Osteocyte (in vitro differentiated cells): ENCODE data around the gene RPAP2. TPM values are rescaled to one million over a fixed set of nuclear protein-coding genes. Genes with fewer than 3 reads are reported as not detected.
"Not testable (repeated sequence)": the region's sequence is repeated elsewhere in the genome, so short reads cannot be mapped to it uniquely, and the experiment has no call there.

Experiments used
- DNase-seq: peaks from one replicate; pipeline ENCODE4 v3.0.0; 2021; ENCODE audit warnings: mixed read lengths; ENCODE audit not compliant: unreplicated experiment; ENCODE audit errors: extremely low spot score
- H3K27ac Mint-ChIP-seq: one replicate; pipeline ENCODE4 v1.8.0; 2021; ENCODE audit warnings: mild to moderate bottlenecking, mixed read lengths; ENCODE audit not compliant: unreplicated experiment
- H3K27me3 Mint-ChIP-seq: one replicate; pipeline ENCODE4 v1.8.0; 2021; ENCODE audit warnings: mixed read lengths; ENCODE audit not compliant: unreplicated experiment
- H3K36me3 Mint-ChIP-seq: one replicate; pipeline ENCODE4 v1.8.0; 2021; ENCODE audit warnings: mixed read lengths; ENCODE audit not compliant: unreplicated experiment
- H3K4me1 Mint-ChIP-seq: one replicate; pipeline ENCODE4 v1.8.0; 2021; ENCODE audit warnings: mixed read lengths; ENCODE audit not compliant: unreplicated experiment
- H3K4me3 Mint-ChIP-seq: one replicate; pipeline ENCODE4 v1.8.0; 2021; ENCODE audit warnings: mild to moderate bottlenecking, moderate library complexity, mixed read lengths; ENCODE audit not compliant: unreplicated experiment
- H3K9me3 Mint-ChIP-seq: one replicate; pipeline ENCODE4 v1.8.0; 2021; ENCODE audit warnings: mixed read lengths; ENCODE audit not compliant: unreplicated experiment
- CTCF ChIP-seq: fragments of 200-600 bp; sonication (generic); IDR thresholded peaks from 2 replicates; pipeline ENCODE4 v1.5.0; 2021; ENCODE audit warnings: antibody characterized with exemption, mild to moderate bottlenecking, moderate library complexity
- total RNA-seq: library from RNA; stranded (reverse); gene quantifications from 2 replicates; pipeline ENCODE4 v1.2.1, GENCODE V29; 2021

Gene RPAP2
- total RNA-seq, 1 donor from 2014 or later: 32.6 TPM

- no peaks in the 10 kb centered on the region for H3K27me3 Mint-ChIP-seq
- peaks cover 5% of the 10 kb centered on the region for H3K9me3 Mint-ChIP-seq
- H3K4me3 Mint-ChIP-seq: no peak overlapping the region
- H3K4me1 Mint-ChIP-seq: no peaks in the 10 kb centered on the region
- TF ChIP-seq CTCF: no peak
- no peak for DNase-seq
- H3K36me3 Mint-ChIP-seq: peaks cover 32% of the 10 kb centered on the region
- no peak overlapping the region for H3K27ac Mint-ChIP-seq
Measured at GRCh38 chr1:92352856-92353255, 54.0 kb downstream of the RPAP2 start.

GRCh38 chr1:92354259-92354658 is 55.4 kb downstream of the RPAP2 start:
- H3K27me3 Mint-ChIP-seq: no peaks in the 10 kb centered on the region
- DNase-seq: no peak
- H3K9me3 Mint-ChIP-seq: peaks cover 5% of the 10 kb centered on the region
- no peak overlapping the region for H3K27ac Mint-ChIP-seq
- no peak for TF ChIP-seq CTCF
- peaks cover 38% of the 10 kb centered on the region for H3K36me3 Mint-ChIP-seq
- no peaks in the 10 kb centered on the region for H3K4me1 Mint-ChIP-seq
- H3K4me3 Mint-ChIP-seq: no peak overlapping the region

- Mint-ChIP-seq H3K36me3 (peaks cover 37% of the 10 kb centered on the region), H3K4me3 (no peak overlapping the region), H3K4me1 (no peaks in the 10 kb centered on the region), H3K27ac (no peak overlapping the region), H3K27me3 (no peaks in the 10 kb centered on the region), H3K9me3 (peaks cover 5% of the 10 kb centered on the region)
- no peak for TF ChIP-seq CTCF
- DNase-seq: no peak
Measured at GRCh38 chr1:92356956-92357355, 58.1 kb downstream of the RPAP2 start.

GRCh38 chr1:92359382-92359781 is 60.5 kb downstream of the RPAP2 start:
- not testable (repeated sequence) for H3K9me3 Mint-ChIP-seq, H3K27ac Mint-ChIP-seq, H3K27me3 Mint-ChIP-seq, H3K4me3 Mint-ChIP-seq, DNase-seq, H3K4me1 Mint-ChIP-seq
- H3K36me3 Mint-ChIP-seq: peaks cover 36% of the 10 kb centered on the region

GRCh38 chr1:92359986-92360385 is 61.1 kb downstream of the RPAP2 start:
- Mint-ChIP-seq H3K36me3 (peaks cover 42% of the 10 kb centered on the region), H3K27ac (no peak overlapping the region), H3K4me1 (no peaks in the 10 kb centered on the region), H3K9me3 (no peaks in the 10 kb centered on the region), H3K27me3 (no peaks in the 10 kb centered on the region), H3K4me3 (no peak overlapping the region)
- DNase-seq: no peak
- no peak for TF ChIP-seq CTCF

- Mint-ChIP-seq H3K9me3 (no peaks in the 10 kb centered on the region), H3K27me3 (no peaks in the 10 kb centered on the region), H3K4me3 (no peak overlapping the region), H3K4me1 (no peaks in the 10 kb centered on the region), H3K36me3 (peaks cover 37% of the 10 kb centered on the region), H3K27ac (no peak overlapping the region)
- no peak for TF ChIP-seq CTCF
- no peak for DNase-seq
Measured at GRCh38 chr1:92362970-92363369, 64.1 kb downstream of the RPAP2 start.
